RCC 7860 (cell line): ENCODE results near the gene ADGRB3.

Source experiments
- DNase-seq: peaks from one replicate; pipeline ENCODE4 v3.0.0-alpha.2; 2015; ENCODE audit warnings: low spot score
- FAIRE-seq: peaks from 2 replicates; lab custom pipeline; 2012; peaks lifted over from hg19 to GRCh38; lab: Jason Lieb, UNC

The ADGRB3 gene

DNA sequence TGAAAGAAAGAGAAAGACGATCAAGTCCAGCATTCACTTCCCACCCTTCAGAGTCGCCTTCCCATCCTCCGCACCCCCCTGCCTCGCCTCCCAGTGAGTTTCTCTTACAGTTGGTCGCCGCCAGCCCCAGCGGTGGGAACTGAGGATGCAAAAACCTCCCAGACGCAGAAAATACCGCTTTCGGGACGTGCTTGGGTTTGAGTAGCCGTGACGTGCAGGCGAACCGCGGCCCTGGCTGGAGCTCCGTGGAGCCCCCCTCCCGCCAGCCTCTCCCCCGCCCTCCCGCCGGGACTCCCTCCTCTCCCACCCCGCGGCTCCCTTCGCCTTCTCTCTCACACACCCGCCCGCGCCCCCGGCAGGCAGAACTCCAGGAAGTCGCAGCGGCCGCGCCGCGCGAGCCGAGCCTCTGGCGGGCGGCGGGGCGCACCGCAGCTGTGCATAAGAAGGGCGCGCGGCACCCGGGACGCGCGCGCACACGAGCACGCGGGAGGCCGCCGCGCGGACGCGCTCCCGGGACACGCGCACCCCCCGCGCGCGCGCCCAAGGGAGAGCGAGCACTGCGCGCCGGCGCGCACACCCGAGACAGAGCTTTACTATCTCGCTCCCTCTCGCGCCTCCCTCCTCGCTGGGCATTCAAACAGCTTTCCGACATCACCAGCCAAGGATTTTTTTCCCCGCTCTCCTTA lies at the start of gene ADGRB3:
Gene ADGRB3 (plus strand): TSS at position 557 of the 686 bp plus-strand sequence. CDS start 3,394 bp downstream, outside the sequence.
- peak; percentile 29 for DNase-seq
- no peak for FAIRE-seq

DNA sequence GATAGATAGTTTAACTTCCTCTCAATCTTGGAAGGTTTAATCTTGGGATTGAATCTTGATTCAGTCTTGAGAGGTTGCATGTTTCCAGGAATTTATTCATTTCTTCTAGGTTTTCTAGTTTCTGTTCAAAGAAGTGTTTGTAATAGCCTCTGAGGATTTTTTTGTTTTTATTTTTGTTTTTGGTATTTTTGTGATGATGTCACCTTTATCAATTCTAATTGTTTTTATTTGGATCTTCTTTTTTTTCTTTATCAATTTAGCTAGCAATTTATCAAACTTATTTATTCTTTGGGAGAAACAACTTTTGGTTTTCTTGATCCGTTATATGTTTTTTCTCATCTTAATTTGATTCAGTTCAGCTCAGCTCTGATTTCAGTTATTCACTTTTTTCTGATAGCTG lies 41.5 kb upstream of the ADGRB3 start:
- FAIRE-seq: no peak
- DNase-seq: no peak

DNA sequence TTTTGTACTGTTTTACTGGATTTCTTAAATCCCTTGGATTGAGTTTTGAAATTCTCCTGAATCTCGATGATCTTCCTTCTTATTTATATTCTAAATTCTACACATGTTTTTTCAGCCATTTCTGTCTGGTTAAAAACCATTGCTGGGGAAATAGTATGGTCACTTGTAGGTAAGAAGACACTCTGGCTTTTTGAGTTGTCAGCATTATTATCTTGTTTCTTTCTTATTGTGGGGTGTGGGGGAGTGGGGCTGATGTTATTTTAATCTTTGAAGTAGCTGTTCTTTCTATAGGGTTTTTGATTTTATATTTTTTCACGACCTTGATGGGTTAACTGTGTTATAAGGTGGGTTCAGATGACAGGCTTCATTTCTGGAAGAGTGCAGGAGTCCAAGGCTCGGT lies 37.4 kb upstream of the ADGRB3 start:
- no peak for DNase-seq
- no peak for FAIRE-seq

DNA sequence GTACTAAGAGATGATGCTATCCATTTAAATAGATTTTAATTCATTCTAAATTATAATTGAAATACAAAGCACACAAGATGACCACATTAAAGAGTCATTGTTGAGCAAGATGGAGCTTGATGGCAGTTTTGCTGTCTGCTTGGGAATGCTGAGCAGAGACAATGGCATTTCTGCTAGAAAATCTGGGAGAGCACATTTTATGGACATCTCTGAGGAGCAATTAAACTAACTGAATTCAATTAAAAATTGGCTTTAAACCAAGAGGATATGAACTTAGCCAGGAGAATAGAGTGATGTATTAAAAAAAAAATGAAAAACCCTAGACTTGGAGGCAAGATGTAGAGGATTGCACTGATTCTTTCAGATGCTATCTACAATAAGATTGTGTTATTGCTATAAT lies 19.1 kb upstream of the ADGRB3 start:
- no peak for FAIRE-seq

DNA sequence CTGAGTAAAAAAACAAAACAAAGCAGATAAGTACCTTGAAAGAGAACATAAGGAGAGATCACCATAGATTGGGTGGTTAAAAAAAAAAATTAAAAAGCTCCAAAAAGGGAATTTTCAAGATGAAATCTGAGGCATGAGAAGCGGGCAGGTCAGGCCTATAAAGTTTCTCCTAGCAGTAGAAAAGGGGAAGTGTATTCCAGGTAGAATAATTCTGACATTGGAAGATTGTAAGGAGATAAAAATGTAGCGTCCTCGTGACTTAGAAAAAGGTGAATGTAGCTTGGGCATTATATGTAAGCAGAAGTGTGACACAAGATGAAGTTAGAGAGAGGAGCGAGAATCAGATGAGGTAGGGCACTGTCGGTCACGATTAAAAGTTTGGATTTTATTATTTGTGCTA lies 9.1 kb upstream of the ADGRB3 start:
- DNase-seq (no peak), FAIRE-seq (no peak)

More for the DNA sequence above, 19.1 kb upstream of the ADGRB3 start:
- no peak for DNase-seq

DNA sequence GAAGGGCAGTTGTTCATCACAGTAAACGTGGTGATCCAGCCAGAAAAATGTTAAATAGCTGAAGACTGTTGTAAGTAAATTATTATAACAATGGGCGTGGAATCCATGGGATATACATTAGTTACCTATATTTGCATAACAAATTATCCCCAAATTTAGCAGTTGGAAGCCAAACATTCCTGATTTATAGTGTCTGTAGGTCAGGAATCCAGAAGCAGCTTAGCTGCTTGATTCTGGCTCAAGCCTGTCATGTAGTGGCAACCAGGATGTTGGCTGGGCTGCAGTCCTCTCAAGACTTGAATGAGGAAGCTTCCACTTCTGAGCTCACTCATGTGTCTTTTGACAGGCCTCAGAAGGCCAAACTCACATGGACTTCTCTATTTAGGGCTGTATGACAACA lies 6.9 kb upstream of the ADGRB3 start:
- FAIRE-seq: no peak
- DNase-seq: no peak

DNA sequence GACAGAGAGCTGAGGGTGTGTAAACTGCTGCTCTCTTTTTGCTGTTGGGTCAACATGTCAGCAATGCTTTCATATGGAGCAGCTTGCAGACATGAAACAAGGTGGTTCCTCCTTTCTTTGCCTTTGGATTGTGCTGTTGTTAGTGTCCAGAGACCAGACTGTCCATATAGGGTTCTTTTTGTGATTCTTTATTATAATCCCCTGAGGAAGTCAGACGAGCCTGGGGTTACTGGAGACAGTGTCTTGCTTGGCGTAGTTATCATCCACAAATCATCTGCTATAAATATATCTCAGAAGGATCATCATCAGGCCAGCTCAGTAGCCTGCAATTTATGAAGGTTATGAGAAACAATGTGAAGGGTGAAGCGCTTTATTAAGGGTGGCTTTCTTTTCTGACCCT lies 2.3 kb upstream of the ADGRB3 start:
- no peak for FAIRE-seq
- no peak for DNase-seq

DNA sequence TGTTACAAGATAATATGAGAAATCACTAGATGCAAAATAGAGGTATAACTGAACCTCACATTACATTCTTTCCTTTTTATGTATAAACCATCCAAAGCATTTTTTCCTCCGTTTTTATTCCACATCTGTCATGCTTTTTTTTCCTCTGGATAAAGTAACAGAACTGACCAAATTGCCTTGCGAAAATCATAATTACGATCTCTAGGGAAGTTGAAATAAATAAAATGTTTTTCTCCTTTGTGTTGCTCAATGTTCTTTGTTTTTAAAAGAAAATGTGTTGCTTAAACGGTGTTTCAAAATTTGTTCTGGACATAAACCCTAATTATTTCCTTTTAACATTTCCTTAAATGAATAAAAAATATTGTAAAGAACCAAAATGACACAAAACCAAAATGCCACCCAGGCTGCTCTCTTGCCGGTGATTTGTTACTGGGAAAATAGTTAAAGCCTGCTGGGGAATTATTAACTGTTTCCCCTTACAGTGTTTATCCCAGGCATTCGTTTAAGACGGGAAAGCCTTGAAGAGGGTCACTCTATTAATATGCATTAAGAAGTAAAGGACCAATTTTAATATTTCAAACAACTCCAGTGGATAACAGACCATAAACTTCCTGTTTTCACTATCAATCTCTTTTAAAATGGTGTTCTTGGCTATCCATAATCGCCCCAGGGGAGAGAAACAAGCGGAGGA lies 1.7 kb upstream of the ADGRB3 start:
- no peak for DNase-seq
- no peak for FAIRE-seq

DNA sequence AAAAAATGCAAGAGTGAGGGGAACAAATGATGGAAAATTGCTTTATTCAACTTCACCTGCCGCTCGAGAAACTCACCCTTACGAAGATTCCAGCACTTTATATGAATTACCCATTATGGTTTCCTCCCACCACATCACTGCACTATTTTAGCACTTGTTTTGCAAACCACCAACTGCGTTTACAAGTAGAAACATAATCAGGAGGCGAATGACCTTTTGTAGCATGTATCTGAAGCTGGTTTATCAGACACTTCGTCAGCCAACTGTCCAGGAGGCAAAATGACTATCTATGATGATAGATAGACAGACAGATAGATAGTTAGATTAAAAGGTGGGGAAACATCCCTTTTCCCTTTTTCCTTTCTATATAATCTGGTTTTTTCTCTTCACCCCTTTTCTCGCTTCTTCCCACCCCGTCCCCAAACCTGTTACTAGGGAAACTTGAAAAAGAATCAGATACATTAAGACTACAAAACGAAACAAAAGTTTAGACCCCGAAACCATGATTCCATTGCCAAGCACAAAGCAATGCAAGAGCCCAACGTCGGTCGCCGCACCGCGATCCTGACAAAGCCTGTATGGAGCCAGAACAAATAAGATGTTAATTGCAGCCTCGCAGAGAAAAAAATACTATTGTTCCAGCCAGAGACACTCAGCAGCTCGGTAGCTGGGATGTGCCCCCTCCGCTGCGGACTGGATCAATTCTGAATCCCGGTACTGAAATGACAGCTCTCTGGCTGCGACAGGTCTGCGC lies 933 bp upstream of the ADGRB3 start:
- FAIRE-seq (no peak), DNase-seq (no peak)

DNA sequence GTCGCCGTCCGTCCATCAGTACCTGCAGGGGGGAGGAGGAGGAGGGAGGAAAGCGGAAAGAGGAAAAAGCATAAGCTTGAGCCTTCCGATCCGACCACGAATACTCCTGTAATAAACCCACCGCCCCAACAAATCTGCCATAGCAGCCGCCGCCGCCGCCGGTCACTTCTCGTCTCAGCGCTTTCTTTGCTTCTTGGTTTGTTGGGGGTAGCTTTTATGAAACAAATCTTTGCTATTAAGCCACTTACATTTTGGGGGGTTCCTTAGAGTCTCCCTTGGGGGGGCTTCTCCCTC lies 277 bp downstream of the ADGRB3 start:
- no peak for FAIRE-seq
- no peak for DNase-seq

DNA sequence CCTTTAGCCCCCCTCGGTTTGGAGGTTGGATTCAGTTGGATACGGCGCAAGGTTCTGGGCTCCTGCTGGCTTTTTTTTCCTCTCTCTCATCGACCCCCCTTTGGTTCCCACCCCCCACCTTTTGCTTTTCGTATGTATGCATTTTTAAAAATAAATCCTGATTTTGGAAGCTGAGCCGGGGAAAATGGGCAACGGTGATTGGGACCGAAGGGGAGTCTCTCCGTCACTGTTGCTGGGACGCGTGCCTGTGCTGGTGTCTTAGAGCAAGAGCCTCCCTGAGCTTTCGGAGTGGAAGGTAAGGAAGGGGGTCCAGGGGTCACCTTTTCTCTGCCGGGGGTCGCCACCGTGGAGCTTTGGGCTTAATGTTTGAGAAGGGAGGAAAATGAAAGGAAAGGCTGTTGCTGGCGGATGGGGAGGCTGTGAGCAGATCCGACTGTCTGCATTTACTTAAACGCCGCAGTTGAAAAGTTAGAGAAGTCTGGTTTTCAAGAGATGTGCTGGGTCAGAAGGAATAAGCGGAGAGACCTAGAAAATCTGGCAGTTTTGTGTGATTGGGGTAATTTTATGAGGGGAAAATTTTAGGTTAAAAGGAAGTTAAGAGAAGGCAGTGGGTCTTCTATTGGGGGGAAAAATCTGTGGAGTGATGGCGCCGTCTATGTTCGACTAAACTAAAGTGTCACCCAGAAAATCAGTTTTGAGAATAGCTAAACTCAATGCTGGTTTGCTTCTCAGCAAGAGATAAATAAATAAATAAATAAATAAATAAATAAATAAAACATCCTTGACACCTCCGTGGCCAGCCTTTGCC lies 828 bp downstream of the ADGRB3 start:
- no peak for DNase-seq
- no peak for FAIRE-seq

DNA sequence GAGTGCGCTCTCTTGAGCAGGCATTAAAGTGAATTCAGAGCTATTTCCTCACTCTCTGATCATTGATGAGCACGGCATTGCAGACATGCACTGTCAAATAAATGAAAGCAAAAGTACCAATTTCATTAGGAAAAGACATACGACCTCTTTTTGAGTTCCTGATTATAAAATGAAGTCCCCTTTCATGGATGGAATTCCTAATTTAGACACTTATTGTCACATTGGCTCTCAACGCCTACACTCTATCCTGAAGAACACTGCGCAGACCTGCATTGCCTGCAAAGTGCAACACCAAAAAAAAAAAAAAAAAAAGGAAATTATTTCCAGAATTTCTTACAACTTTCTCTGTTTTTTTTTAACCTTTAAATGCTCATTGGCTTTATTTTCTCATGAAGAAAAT lies 1.6 kb downstream of the ADGRB3 start:
- DNase-seq: no peak
- FAIRE-seq: no peak

DNA sequence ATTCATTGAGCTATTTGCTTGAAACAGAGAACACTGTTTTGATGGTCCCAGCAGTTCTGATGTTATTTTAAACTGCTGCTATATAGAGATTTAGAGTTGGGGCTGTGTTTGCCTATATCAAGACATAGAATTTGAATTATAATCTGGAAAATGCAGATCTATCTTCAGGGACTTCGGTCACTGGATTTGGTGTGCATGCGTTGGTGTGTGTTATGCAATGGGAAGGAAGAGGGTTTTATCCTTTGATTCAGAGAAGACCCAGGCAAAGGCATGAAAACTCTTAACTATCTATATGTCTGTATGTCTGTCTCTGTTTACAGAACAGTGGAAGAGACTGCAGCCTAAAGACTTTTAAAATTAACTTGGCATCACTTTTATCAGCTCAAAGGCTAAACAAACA lies 2.0 kb downstream of the ADGRB3 start:
- no peak for FAIRE-seq
- DNase-seq: no peak

DNA sequence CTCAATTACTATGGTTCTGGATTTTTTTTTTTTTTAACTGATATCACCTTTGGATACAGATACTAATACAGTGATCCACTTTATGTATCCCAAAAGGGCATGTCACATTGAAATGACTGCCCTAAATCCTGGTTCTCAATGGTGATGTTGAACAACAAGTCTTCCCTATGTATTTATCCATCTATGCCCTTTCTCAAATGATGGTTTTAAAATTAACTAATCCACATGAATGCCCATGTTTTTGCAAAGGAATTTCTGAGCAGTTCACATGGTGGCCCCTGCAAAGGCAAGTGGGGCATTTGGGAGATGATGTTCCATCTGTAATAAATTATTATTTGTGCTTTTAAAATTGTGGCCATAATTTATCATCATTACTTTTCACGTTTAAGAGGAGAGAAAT lies 2.7 kb downstream of the ADGRB3 start:
- FAIRE-seq (no peak), DNase-seq (no peak)

DNA sequence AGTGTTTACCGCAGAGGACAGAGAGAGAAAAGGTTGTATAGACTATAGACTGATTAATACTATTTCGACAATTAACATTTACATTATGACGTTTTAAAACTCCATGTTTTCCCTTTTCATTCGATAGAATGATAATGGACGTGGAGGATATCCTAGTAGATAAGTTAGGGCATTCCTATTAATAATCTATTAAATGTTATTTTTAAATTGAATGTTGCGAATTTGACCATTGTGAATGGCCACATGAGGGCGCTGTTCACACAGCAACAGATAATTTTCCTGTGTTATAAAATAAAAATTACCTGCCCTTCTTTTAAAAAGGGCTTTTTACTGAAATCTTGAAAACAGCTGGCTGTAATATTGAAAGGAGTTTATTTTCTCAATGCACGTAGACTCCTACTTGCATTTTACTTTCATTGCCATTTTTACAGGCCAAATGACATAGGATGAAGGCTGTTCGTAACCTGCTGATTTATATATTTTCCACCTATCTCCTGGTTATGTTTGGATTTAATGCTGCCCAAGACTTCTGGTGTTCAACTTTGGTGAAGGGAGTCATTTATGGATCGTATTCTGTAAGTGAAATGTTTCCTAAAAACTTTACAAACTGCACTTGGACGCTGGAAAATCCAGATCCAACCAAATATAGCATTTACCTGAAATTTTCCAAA lies 3.3 kb downstream of the ADGRB3 start:
- FAIRE-seq (peak; percentile 52), DNase-seq (no peak)

DNA sequence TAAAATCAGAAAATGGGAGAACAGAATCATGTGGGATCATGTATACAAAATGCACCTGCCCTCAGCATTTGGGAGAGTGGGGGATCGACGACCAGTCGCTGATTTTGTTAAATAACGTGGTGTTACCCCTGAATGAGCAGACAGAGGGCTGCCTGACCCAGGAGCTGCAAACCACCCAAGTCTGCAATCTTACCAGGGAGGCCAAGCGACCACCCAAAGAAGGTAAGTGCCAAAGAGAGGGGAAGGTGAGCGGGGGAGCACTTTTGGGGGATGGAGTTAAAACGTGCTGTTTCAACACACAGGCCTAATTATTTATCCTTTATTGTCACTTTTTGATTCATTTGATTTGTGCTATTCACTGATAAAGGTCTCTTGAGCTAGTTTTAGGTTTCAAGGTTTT lies 4.1 kb downstream of the ADGRB3 start:
- no peak for DNase-seq
- FAIRE-seq: no peak

DNA sequence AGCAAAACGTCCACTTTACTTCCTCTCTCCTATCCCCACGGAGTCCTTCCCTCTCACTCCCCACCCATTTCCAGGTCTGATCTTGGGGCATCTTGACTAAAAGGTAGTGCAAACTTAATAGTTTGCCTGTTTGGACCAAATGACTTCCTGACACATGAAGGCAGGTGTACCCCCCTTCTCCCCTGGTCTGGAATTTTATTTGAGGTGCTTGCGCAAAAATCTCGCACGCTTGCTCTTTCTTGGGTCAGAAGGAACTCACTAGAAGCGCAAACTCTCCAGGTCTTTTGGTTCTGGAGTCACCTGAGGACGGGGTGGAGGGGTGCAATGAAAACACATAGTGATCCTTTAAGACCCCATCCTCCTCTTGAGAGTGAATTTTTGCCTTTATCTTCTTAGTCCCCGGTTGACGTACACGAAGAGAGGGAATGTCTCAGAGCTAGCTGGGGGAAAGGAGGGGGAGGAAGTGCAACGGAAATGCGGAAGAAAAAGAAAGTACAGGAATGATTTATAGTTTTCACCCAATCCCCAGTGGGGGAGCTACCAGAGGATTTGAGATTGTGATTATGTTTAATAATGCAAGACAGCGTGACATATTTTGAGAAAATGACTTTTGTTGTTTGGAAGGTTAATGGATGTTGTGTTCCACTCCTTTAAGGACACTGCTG lies 4.9 kb downstream of the ADGRB3 start:
- FAIRE-seq: no peak
- no peak for DNase-seq

DNA sequence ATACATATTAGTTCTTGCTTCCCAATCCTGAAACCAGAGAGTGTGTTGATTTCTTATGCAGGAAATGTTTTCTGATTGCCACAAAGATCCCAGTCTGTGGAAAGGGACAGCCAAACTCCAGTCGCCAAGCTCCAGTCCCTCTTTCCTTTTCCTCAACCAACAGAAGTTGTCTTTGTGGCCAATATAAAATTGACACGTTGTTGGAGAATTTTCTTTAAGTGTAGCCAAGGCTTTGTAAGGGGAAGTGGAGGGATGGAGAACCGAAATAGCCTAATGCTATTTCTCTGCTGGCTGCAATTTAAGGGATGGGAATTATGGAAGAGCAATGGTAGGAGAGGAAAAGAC lies 5.4 kb downstream of the ADGRB3 start:
- no peak for DNase-seq
- no peak for FAIRE-seq

DNA sequence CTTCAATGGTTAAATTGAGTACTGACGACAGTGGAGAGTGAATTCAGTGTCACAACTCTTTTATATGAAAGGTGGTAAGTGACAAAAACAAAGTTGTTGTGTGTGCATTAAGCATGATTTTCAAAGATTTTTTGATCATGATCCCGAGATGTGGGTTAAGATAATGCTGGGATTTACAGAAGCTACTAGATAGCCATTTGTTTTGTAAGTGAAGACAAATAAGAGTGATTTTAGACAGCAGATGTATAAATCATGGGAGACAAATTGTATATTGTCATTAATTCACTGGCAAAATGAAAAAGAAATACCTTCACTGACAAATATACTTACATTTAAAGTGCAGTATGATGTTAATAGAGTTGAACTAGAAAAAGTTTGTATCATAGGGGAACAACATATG lies 6.1 kb downstream of the ADGRB3 start:
- DNase-seq (no peak), FAIRE-seq (no peak)

DNA sequence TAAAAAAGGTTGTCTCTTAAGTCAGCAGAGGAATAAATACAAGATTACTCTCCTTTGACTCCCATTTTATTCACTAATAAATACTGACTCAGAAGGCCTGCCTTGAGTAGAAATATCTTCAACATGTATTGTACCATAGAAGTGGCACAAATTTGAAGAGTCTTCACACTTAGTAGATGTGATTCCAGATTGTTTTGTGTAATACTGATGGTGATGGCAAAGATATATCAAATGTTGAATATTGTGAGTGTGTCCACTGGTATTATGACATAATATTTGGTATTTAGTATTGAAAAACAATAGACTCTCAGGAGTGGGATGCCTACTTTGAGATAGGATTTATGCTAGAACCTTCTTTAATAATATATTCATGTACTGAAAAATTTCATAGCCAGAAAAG lies 7.0 kb downstream of the ADGRB3 start:
- FAIRE-seq (no peak), DNase-seq (no peak)
